Stomach (tissue), 9 donors: ENCODE results near the gene BHLHE40. TPM values are rescaled to one million over a fixed set of nuclear protein-coding genes. Genes with fewer than 3 reads are reported as not detected.

Experiments
- DNase-seq, 2 donors: peaks; one replicate each; pipeline versions ENCODE4 v3.0.0 to v3.0.0-alpha.2; 2013 to 2019
- H3K27ac ChIP-seq, 5 donors: fragments of 200-600 bp in 4 of 5; sonication (generic) in 4 of 5; one replicate each; pipeline ENCODE4 v1.5.1; 2013 to 2019; ENCODE audit warnings: mild to moderate bottlenecking in 1 of 5, moderate library complexity in 1 of 5
- H3K27me3 ChIP-seq, 3 donors: fragments of 200-600 bp; sonication (generic); one replicate each; pipeline ENCODE4 v1.5.1; 2017 to 2019; ENCODE audit warnings: mixed run types in 1 of 3
- H3K36me3 ChIP-seq, 4 donors: fragments of 200-600 bp; sonication (generic); 1 replicate in 3 of 4; 2 replicates in 1 of 4; pipeline ENCODE4 v1.5.1; 2016 to 2019
- H3K4me1 ChIP-seq, 4 donors: fragments of 200-600 bp; sonication (generic); one replicate each; pipeline ENCODE4 v1.5.1; 2016 to 2019
- H3K4me3 ChIP-seq, 4 donors: fragments of 200-600 bp; sonication (generic) in 3 of 4; one replicate each; pipeline ENCODE4 v1.5.1; 2016 to 2019; ENCODE audit warnings: mild to moderate bottlenecking in 1 of 4
- H3K9me3 ChIP-seq, 4 donors: fragments of 200-600 bp; sonication (generic); one replicate each; pipeline ENCODE4 v1.5.1; 2016 to 2019
- EP300 ChIP-seq: sonication (generic); formaldehyde crosslinking; IDR thresholded peaks from one replicate; pipeline ENCODE4 v1.6.1; 2017; ENCODE audit warnings: antibody characterized with exemption
- POLR2A ChIP-seq, 4 donors: fragments of 450-650 bp; IDR thresholded peaks; one replicate each; pipeline ENCODE4 v1.6.1; 2016; ENCODE audit warnings: antibody characterized with exemption in 4 of 4, control low read depth in 2 of 4, mild to moderate bottlenecking in 1 of 4, moderate library complexity in 1 of 4
- POLR2AphosphoS5 ChIP-seq, 3 donors: sonication (generic); formaldehyde crosslinking; IDR thresholded peaks; one replicate each; pipeline ENCODE4 v1.6.1; 2016; ENCODE audit warnings: antibody characterized with exemption in 3 of 3
- WGBS, 5 donors: extraction: QIAGEN DNeasy Blood & Tissue Kit in 3 of 5; methylation state at CpG; one replicate each; pipeline versions ENCODE4 v1.1.5 to v1.1.7; 2013 to 2018; 5-methylcytosine and 5-hydroxymethylcytosine counted together
- intact Hi-C: fragments of 100-400 bp; cut with DNase I; formaldehyde crosslinking; loops from one replicate; pipeline ENCODE4 v1.15.1; 2023; ENCODE audit warnings: low total_unique reads
- polyA plus RNA-seq, 3 donors: library from polyadenylated mRNA; stranded (reverse); fragments of 200-250 nt; gene quantifications; one replicate each; pipeline ENCODE4 v1.2.3, GENCODE V29; 2013
- total RNA-seq, 5 donors: library from RNA; depleted of rRNA; stranded (reverse); fragments of >200 nt; gene quantifications; one replicate each; pipeline versions ENCODE4 v1.1.0 to v1.2.3, GENCODE V29; 2014 to 2016
- TF ChIP-seq, protein P1 (sequence below), 7 experiments: fragments of 450-650 bp in 4 of 7; fragments of 200-600 bp in 3 of 7; sonication (generic) in 3 of 7; IDR thresholded peaks; one replicate each; pipeline ENCODE4 v1.5.1; 2016 to 2019; ENCODE audit warnings: antibody characterized with exemption in 7 of 7, control low read depth in 2 of 7, mild to moderate bottlenecking in 1 of 7
- donor health status: healthy with polysubstance abuse.
- donor health status: Bipolar disorder and iron deficiency.
- donor health status: healthy.

Gene BHLHE40
- total and polyA plus RNA-seq, 8 donors: 7.6 to 39.7 (median 25.4) TPM

DNA sequence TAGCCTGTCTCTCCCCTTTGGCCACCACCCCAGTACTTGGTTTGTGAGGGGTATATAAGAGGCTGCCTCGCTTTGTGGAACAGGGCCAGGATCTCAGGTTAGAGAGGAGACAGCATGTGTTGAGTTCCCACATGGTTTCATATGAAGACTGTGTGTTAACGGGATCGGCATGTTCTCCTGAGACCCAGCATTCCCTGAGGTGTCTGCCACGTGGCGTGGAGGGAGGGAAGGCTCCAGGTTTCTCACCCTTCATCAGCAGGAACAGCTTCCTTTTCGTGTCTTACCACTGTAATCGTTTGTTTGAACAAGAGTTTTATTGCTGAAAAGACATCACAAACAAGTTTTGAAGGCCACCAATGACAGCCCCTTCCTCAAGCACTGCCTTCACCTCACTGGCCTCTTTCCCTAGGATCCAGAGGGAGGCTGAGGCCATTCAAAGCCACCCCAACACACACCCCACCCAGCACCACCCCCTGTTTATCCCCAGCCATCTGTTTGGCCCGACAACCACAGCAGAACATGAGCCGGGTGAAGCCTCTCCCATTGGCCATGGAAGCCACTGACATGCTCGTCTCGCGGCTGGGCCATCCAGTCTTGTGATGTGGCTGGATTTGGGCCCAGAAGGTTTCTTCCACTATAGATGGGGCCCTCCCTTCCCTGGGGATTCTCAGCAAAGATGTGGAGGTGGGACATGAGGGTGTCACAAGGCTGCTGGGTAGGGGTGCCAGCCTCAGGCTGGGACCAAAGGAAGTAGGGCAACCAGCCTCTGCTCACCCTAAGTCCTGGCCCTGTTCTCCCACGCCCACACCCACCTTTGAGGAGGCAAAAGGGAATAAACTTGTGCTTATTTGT, 10.0 kb downstream of the BHLHE40 start:
- no peaks in the 10 kb centered on the region for H3K9me3 ChIP-seq
- peak overlapping the region in 4 of 5 donors; percentile 34 to 99 (median 97) for H3K27ac ChIP-seq
- H3K36me3 ChIP-seq: no peaks in the 10 kb centered on the region
- no peak overlapping the region for H3K4me3 ChIP-seq
- H3K27me3 ChIP-seq: no peaks in the 10 kb centered on the region
- 46 to 67% (median 59%) methylated on average over 13 of the region's 13 CpGs for WGBS, 5 donors
- intact Hi-C loops: no loop called here
- peaks cover 24 to 58% (median 46%) of the 10 kb centered on the region in 4 donors for H3K4me1 ChIP-seq
- no peak for DNase-seq
- TF ChIP-seq, protein P1, sequence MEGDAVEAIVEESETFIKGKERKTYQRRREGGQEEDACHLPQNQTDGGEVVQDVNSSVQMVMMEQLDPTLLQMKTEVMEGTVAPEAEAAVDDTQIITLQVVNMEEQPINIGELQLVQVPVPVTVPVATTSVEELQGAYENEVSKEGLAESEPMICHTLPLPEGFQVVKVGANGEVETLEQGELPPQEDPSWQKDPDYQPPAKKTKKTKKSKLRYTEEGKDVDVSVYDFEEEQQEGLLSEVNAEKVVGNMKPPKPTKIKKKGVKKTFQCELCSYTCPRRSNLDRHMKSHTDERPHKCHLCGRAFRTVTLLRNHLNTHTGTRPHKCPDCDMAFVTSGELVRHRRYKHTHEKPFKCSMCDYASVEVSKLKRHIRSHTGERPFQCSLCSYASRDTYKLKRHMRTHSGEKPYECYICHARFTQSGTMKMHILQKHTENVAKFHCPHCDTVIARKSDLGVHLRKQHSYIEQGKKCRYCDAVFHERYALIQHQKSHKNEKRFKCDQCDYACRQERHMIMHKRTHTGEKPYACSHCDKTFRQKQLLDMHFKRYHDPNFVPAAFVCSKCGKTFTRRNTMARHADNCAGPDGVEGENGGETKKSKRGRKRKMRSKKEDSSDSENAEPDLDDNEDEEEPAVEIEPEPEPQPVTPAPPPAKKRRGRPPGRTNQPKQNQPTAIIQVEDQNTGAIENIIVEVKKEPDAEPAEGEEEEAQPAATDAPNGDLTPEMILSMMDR (IDR thresholded peaks at IDR 0.05): no peak
- TF ChIP-seq POLR2AphosphoS5 (IDR thresholded peaks at IDR 0.05) (no peak), POLR2A (IDR thresholded peaks at IDR 0.05) (no peak), EP300 (no peak)

DNA sequence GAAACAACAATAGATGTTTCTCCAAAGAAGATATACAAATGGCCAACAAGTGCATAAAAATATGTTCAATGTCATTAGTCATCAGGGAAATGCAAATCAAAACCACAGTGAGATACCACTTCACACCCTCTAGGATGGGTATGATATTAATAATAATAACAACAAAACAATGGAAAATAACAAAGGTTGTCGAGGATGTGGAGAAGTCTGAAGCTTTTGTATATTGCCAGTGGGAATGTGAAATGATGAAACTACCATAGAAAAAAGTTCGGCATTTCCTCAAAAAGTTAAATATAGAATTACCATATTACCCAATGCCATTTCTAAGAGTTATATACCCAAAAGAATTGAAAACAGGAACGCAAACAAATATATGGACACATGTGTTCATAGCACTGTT, 10.8 kb downstream of the BHLHE40 start:
- H3K27ac ChIP-seq: no peak overlapping the region
- H3K36me3 ChIP-seq: no peaks in the 10 kb centered on the region
- DNase-seq: no peak
- no peaks in the 10 kb centered on the region for H3K9me3 ChIP-seq
- H3K4me3 ChIP-seq: no peak overlapping the region
- no peak for TF ChIP-seq POLR2A (IDR thresholded peaks at IDR 0.05)
- TF ChIP-seq, protein P1 (IDR thresholded peaks at IDR 0.05): no peak
- TF ChIP-seq POLR2AphosphoS5 (IDR thresholded peaks at IDR 0.05): no peak
- TF ChIP-seq EP300: no peak
- H3K27me3 ChIP-seq: no peaks in the 10 kb centered on the region
- 70 to 84% (median 82%) methylated on average over 3 of the region's 3 CpGs for WGBS, 5 donors
- intact Hi-C loops: no loop called here
- peaks cover 16 to 53% (median 38%) of the 10 kb centered on the region in 4 donors for H3K4me1 ChIP-seq

DNA sequence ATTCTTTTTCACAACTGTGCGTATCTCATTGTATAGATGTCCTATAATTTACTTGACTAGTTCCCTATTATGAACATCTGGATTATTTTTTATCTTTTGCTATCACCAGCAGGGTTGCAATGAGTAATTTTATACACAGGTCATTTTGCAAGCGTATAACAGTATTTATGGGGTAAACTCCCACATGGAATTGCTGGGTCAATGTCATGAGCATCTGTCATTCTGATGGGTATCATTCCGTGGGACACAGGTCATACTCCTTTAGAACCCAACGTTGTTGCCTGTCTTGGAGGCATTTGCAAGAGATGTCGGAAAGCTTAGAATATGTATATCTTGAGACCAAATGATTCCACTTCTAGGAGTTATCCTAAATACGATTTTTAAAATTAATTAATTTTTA, 12.9 kb downstream of the BHLHE40 start:
- intact Hi-C loops: no loop called here
- Histone ChIP-seq H3K27me3 (no peaks in the 10 kb centered on the region), H3K4me3 (no peak overlapping the region), H3K9me3 (no peaks in the 10 kb centered on the region), H3K36me3 (no peaks in the 10 kb centered on the region), H3K4me1 (peaks cover 0 to 36% (median 18%) of the 10 kb centered on the region in 4 donors), H3K27ac (peak overlapping the region in 1 of 5 donors; percentile 32)
- DNase-seq: no peak
- TF ChIP-seq POLR2A (IDR thresholded peaks at IDR 0.05) (no peak), POLR2AphosphoS5 (IDR thresholded peaks at IDR 0.05) (no peak), EP300 (no peak)
- TF ChIP-seq, protein P1 (IDR thresholded peaks at IDR 0.05): no peak
- 85 to 91% (median 89%) methylated on average over 6 of the region's 6 CpGs for WGBS, 5 donors

DNA sequence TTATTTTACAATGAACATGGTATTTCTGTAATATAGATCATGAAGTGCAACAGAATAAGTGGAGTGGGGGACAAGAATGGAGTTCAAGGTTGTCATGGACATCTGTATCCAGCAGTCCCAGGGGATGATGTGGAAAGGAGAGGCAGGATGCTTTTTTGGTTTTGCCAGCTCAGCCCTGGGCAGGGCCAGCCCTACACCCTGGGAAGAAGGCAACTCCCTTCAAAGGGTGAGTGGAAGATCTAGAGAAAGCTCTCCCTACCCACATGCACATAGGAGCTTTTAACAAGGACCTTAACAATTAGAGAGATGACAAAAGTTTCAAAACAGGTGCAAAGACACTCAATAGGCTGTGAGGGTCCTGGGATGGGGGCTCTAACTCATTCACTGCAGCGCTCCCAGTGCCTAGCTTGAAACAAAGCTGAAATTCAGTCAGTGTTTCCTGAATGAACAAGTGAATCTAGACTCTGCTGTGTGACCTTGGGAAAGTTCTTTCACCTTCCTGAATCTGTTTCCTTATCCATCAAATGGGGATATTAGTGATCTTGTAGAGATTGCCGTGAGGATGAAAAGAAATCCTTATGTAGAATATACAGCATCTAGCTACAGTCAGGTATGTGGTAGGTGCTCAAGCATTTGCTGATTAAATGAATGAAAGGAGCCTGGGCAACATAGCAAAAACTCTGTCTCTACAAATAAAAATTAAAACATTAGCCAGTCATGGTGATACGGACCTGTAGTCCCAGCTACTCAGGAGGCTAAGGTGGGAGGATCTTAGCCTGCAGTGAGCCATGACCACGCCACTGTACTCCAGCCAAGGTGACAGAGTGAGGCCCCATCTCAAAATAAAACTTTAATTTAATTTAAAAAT, 14.3 kb downstream of the BHLHE40 start:
- Histone ChIP-seq H3K27ac (peak overlapping the region in 1 of 5 donors; percentile 19), H3K4me1 (peaks cover 0 to 23% (median 11%) of the 10 kb centered on the region in 4 donors), H3K4me3 (no peak overlapping the region), H3K36me3 (no peaks in the 10 kb centered on the region), H3K9me3 (no peaks in the 10 kb centered on the region), H3K27me3 (no peaks in the 10 kb centered on the region)
- TF ChIP-seq POLR2AphosphoS5 (IDR thresholded peaks at IDR 0.05) (no peak), POLR2A (IDR thresholded peaks at IDR 0.05) (no peak), EP300 (no peak)
- TF ChIP-seq, protein P1 (IDR thresholded peaks at IDR 0.05): no peak
- 88 to 95% (median 93%) methylated on average over 4 of the region's 4 CpGs for WGBS, 5 donors
- DNase-seq: no peak
- intact Hi-C loops: no loop called here
